K562 treated with DMSO at 1 percent for 48 hours (cell line): Measurements from ENCODE around the gene NBPF19. TPM values are rescaled to one million over a fixed set of nuclear protein-coding genes. Genes with fewer than 3 reads are reported as not detected.

Source experiments
- total RNA-seq: library from RNA; unstranded; fragments of 300-600 nt; gene quantifications from 2 replicates; pipeline ENCODE4 v1.2.3, GENCODE V29; 2022; ENCODE audit warnings: low replicate concordance; ENCODE audit errors: extremely low read depth

Gene NBPF19
- not detected in 2 replicates for total RNA-seq

GRCh38 chr1:149474745-149475144 lies at the start of gene NBPF19:
Gene NBPF19 (plus strand): TSS chr1:149475045. CDS start chr1:149475933, 888 bp downstream.

Other genes starting within 250 kb of the NBPF19 start
- gene PPIAL4C, start 108.8 kb downstream of the NBPF19 start, total RNA-seq = not detected in 2 replicates